HepG2 (cell line): ENCODE data around the gene HES6. TPM values are rescaled to one million over a fixed set of nuclear protein-coding genes. Genes with fewer than 3 reads are reported as not detected.

ENCODE experiments used
- CENPT ChIP-seq: sonication (generic); formaldehyde crosslinking; IDR thresholded peaks from 2 replicates; pipeline ENCODE4 v1.8.0; 2022; ENCODE audit warnings: low read depth, mild to moderate bottlenecking, moderate library complexity, missing genetic modification reagents
- DBP ChIP-seq: sonication (generic); formaldehyde crosslinking; IDR thresholded peaks from 2 replicates; pipeline ENCODE4 v1.4.0; 2020; ENCODE audit warnings: missing genetic modification reagents; ENCODE audit errors: not compliant biosample characterization
- ETS1 ChIP-seq: sonication (generic); formaldehyde crosslinking; IDR thresholded peaks from 2 replicates; pipeline ENCODE4 v1.4.0; 2020; ENCODE audit warnings: missing genetic modification reagents
- HNF4G ChIP-seq, 2 experiments: sonication (generic) in 1 of 2; formaldehyde crosslinking in 1 of 2; IDR thresholded peaks; 2 replicates each; pipeline versions ENCODE4 v1.4.0 to v1.6.1; 2011 to 2020; ENCODE audit warnings: borderline replicate concordance in 2 of 2, low read depth in 2 of 2, mild to moderate bottlenecking in 2 of 2, low read length in 1 of 2, missing genetic modification reagents in 1 of 2, moderate library complexity in 1 of 2
- HNRNPLL ChIP-seq: fragments of 200-400 bp; formaldehyde crosslinking; IDR thresholded peaks from 2 replicates; pipeline ENCODE4 v1.6.1; 2017; ENCODE audit warnings: mild to moderate bottlenecking, low read depth, low read length; ENCODE audit not compliant: poor library complexity, severe bottlenecking
- KDM5A ChIP-seq: fragments of 200-600 bp; sonication (generic); IDR thresholded peaks from 2 replicates; pipeline ENCODE4 v1.7.0; 2018; ENCODE audit warnings: antibody characterized with exemption, mild to moderate bottlenecking, low read length, borderline replicate concordance
- NFKB2 ChIP-seq: sonication (generic); formaldehyde crosslinking; IDR thresholded peaks from 2 replicates; pipeline ENCODE4 v1.4.0; 2020; ENCODE audit warnings: missing genetic modification reagents, borderline replicate concordance
- NONO ChIP-seq, 2 experiments: fragments of 450-650 bp in 1 of 2; sonication (generic) in 1 of 2; formaldehyde crosslinking in 1 of 2; IDR thresholded peaks in 1 of 2; conservative IDR thresholded peaks in 1 of 2; 2 replicates each; pipeline versions ENCODE4 v1.6.1 to v1.8.0; 2017 to 2022; ENCODE audit warnings: mild to moderate bottlenecking in 1 of 2, missing genetic modification reagents in 1 of 2, moderate library complexity in 1 of 2
- PAXIP1 ChIP-seq: sonication (generic); formaldehyde crosslinking; conservative IDR thresholded peaks from 2 replicates; pipeline ENCODE4 v1.4.0; 2020; ENCODE audit warnings: mild to moderate bottlenecking, missing genetic modification reagents, moderate library complexity
- PHB2 ChIP-seq: fragments of 450-650 bp; IDR thresholded peaks from 2 replicates; pipeline ENCODE4 v1.6.1; 2018; ENCODE audit not compliant: partially characterized antibody
- PREB ChIP-seq: sonication (generic); formaldehyde crosslinking; IDR thresholded peaks from 2 replicates; pipeline ENCODE4 v1.4.0; 2020; ENCODE audit warnings: missing genetic modification reagents
- RNF2 ChIP-seq: fragments of 450-650 bp; conservative IDR thresholded peaks from 2 replicates; pipeline ENCODE4 v1.6.1; 2016; ENCODE audit warnings: low read depth
- SIN3A ChIP-seq: IDR thresholded peaks from 2 replicates; pipeline ENCODE4 v1.6.1; 2011; ENCODE audit warnings: low read depth, mild to moderate bottlenecking, control low read depth, low read length, borderline replicate concordance
- STAT5B ChIP-seq: sonication (generic); formaldehyde crosslinking; IDR thresholded peaks from 2 replicates; pipeline ENCODE4 v1.4.0; 2020; ENCODE audit warnings: missing genetic modification reagents
- TOE1 ChIP-seq: sonication (generic); formaldehyde crosslinking; IDR thresholded peaks from 2 replicates; pipeline ENCODE4 v1.4.0; 2020; ENCODE audit warnings: mild to moderate bottlenecking, missing genetic modification reagents
- ZFP36 ChIP-seq: fragments of 150-350 bp; IDR thresholded peaks from 2 replicates; pipeline ENCODE4 v1.6.1; 2018; ENCODE audit warnings: borderline replicate concordance, low read length, low read depth; ENCODE audit not compliant: partially characterized antibody
- ZNF691 ChIP-seq: sonication (generic); formaldehyde crosslinking; IDR thresholded peaks from 2 replicates; pipeline ENCODE4 v1.4.0; 2020; ENCODE audit warnings: missing genetic modification reagents, low read depth, mild to moderate bottlenecking, borderline replicate concordance
- polyA plus RNA-seq, 8 experiments: library from polyadenylated mRNA; depleted of rRNA in 3 of 8; stranded (reverse) in 7 of 8; unstranded in 1 of 8; fragments of >200 nt; fragmentation: Illumina TruSeq in 4 of 8; extraction: Trizol in 4 of 8; gene quantifications; 2 replicates each; pipeline versions ENCODE4 v1.2.1 to v1.2.3, GENCODE V29; 2011 to 2016; ENCODE audit warnings: low read depth in 4 of 8, missing spikeins in 1 of 8, mixed read lengths in 1 of 8; ENCODE audit not compliant: insufficient read depth in 1 of 8
- total RNA-seq, 5 experiments: library from RNA; depleted of rRNA; stranded (reverse); fragments of >200 nt; fragmentation: Illumina TruSeq; extraction: Trizol; gene quantifications; 2 replicates each; pipeline ENCODE4 v1.2.3, GENCODE V29; 2016; ENCODE audit warnings: low read depth in 1 of 5

HES6 gene
- total and polyA plus RNA-seq, 2 of the 13 experiments (the other 11 are each of a cell fraction or from before 2014, with no cell fraction given) = 19.5 to 82.8 TPM

GRCh38 chr2:238288650-238289573 is 49.1 kb upstream of the HES6 start (continued):
- no peak for TF ChIP-seq DBP (CRISPR knock-in tag)
- TF ChIP-seq RNF2 = peak; percentile 95
- 0 out of 2 replicates have a peak, but pooled peaks have one; percentile 60 for TF ChIP-seq TOE1 (CRISPR knock-in tag)
- TF ChIP-seq PHB2 = no peak
- no peak for TF ChIP-seq KDM5A
- no peak for TF ChIP-seq NONO (IDR thresholded peaks at IDR 0.05)
- peak; percentile 79 for TF ChIP-seq NONO (CRISPR knock-in tag; conservative IDR thresholded peaks at IDR 0.05)
- TF ChIP-seq PREB (CRISPR knock-in tag) = no peak
- no peak for TF ChIP-seq ZFP36
- peak; percentile 42; the same call in 1 of the 2 replicates for TF ChIP-seq PAXIP1
- TF ChIP-seq STAT5B (CRISPR knock-in tag) = no peak
- TF ChIP-seq SIN3A = peak; percentile 79; the same call in 1 of the 2 replicates
- TF ChIP-seq ZNF691 (CRISPR knock-in tag) = peak; percentile 63; the same call in 1 of the 2 replicates
- peak; percentile 65; the same call in 1 of the 2 replicates for TF ChIP-seq NFKB2 (CRISPR knock-in tag)
- no peak for TF ChIP-seq CENPT (CRISPR knock-in tag)
- TF ChIP-seq HNRNPLL = peak; percentile 91
- TF ChIP-seq ETS1 (CRISPR knock-in tag) = 0 out of 2 replicates have a peak, but pooled peaks have one; percentile 25
- TF ChIP-seq HNF4G (IDR thresholded peaks at IDR 0.05; ENCODE audit: borderline replicate concordance, low read depth, low read length) = peak; percentile 36; the same call in 1 of the 2 replicates
- TF ChIP-seq HNF4G (CRISPR knock-in tag; IDR thresholded peaks at IDR 0.05; ENCODE audit: borderline replicate concordance, low read depth) = no peak
